Upper lobe of right lung (tissue), 1 donor: ENCODE data around the gene ACTR5. TPM values are rescaled to one million over a fixed set of nuclear protein-coding genes. Genes with fewer than 3 reads are reported as not detected.

Experiments used
- ATAC-seq: fragments of 200-7000 bp; cut with Tn5 transposase; one replicate; pipeline ENCODE4 v1.9.1; 2020; ENCODE audit warnings: mild to moderate bottlenecking, moderate library complexity
- DNase-seq: peaks from one replicate; pipeline ENCODE4 v3.0.0-alpha.2; 2020
- H3K27ac ChIP-seq: fragments of 200-600 bp; one replicate; pipeline ENCODE4 v1.8.0; 2022
- H3K27me3 ChIP-seq: fragments of 200-600 bp; one replicate; pipeline ENCODE4 v1.8.0; 2022; ENCODE audit warnings: mild to moderate bottlenecking
- H3K36me3 ChIP-seq: fragments of 200-600 bp; one replicate; pipeline ENCODE4 v1.8.0; 2022
- H3K4me1 ChIP-seq: fragments of 200-600 bp; one replicate; pipeline ENCODE4 v1.8.0; 2022
- H3K4me3 ChIP-seq: fragments of 200-600 bp; one replicate; pipeline ENCODE4 v1.8.0; 2022; ENCODE audit warnings: mild to moderate bottlenecking
- H3K9me3 ChIP-seq: fragments of 200-600 bp; one replicate; pipeline ENCODE4 v1.8.0; 2022
- intact Hi-C: fragments of 100-400 bp; cut with DNase I; formaldehyde crosslinking; loops from one replicate; pipeline ENCODE4 v1.11.0; 2022
- total RNA-seq: library from RNA; stranded (reverse); fragmentation: NEBNext Ultra II Directional; extraction: Animal tissue kit (Norgen Biotek cat#: 25700); gene quantifications from one replicate; pipeline ENCODE4 v1.2.1, GENCODE V29; 2021
- TF ChIP-seq, protein P1 (sequence below): fragments of 200-600 bp; IDR thresholded peaks from one replicate; pipeline ENCODE4 v1.8.0; 2022; ENCODE audit warnings: antibody characterized with exemption
- donor health status: DM: no; HTN: yes; CAD: no; lungs with severe emphysema.

Gene ACTR5
- total RNA-seq, 1 donor from 2014 or later = 7.0 TPM

DNA sequence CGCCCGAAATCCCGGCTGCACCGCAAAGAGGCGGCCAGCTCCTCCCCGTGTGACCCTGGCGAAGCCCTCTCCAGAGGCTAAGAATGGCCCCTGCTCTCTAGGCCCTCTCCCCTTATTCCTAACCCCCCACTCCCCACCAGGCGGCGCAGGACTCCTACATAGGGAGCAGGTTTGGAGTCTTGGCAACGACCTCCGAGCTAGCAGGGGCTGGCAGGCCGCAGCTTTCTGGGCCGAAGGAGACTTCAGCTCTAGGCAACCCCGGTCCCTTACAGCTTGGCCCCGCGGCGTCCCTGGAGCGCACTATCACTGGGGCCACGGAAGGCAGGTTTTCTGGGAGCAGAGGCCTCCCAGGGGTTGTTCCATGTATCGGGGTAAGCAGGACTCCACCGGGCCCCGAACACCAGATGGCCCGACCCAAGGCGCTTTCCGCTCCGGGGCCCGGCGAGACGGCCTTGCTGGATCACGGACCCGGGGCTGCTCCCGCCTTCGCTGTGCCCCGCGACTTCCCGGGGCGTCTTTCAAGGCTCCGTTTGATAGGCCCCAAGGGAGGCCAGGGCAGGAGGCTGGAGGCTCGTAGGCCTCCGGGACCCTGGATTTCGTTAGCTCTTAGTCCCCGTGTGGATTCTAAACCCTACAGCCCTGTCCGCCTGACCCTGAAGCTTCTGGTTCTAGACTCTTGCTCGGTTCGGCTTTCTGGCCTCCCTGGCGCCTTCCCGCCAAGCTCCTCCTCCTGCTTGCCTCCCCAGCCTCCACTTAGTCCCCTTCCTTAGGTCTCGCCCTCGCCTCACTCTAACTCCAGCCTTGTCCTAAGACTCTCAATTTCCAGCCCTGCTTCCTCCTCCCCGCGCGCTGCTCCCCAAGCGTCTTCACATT, 22.1 kb upstream of the ACTR5 start:
- no peaks in the 10 kb centered on the region for H3K36me3 ChIP-seq
- H3K27me3 ChIP-seq = peaks cover 99% of the 10 kb centered on the region
- no peak overlapping the region for H3K4me3 ChIP-seq
- intact Hi-C loops = no loop called here
- H3K27ac ChIP-seq = no peak overlapping the region
- peaks cover 8% of the 10 kb centered on the region for H3K4me1 ChIP-seq
- H3K9me3 ChIP-seq = no peaks in the 10 kb centered on the region
- TF ChIP-seq, protein P1, sequence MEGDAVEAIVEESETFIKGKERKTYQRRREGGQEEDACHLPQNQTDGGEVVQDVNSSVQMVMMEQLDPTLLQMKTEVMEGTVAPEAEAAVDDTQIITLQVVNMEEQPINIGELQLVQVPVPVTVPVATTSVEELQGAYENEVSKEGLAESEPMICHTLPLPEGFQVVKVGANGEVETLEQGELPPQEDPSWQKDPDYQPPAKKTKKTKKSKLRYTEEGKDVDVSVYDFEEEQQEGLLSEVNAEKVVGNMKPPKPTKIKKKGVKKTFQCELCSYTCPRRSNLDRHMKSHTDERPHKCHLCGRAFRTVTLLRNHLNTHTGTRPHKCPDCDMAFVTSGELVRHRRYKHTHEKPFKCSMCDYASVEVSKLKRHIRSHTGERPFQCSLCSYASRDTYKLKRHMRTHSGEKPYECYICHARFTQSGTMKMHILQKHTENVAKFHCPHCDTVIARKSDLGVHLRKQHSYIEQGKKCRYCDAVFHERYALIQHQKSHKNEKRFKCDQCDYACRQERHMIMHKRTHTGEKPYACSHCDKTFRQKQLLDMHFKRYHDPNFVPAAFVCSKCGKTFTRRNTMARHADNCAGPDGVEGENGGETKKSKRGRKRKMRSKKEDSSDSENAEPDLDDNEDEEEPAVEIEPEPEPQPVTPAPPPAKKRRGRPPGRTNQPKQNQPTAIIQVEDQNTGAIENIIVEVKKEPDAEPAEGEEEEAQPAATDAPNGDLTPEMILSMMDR = peak; percentile 9
- DNase-seq (no peak), ATAC-seq (no peak)

DNA sequence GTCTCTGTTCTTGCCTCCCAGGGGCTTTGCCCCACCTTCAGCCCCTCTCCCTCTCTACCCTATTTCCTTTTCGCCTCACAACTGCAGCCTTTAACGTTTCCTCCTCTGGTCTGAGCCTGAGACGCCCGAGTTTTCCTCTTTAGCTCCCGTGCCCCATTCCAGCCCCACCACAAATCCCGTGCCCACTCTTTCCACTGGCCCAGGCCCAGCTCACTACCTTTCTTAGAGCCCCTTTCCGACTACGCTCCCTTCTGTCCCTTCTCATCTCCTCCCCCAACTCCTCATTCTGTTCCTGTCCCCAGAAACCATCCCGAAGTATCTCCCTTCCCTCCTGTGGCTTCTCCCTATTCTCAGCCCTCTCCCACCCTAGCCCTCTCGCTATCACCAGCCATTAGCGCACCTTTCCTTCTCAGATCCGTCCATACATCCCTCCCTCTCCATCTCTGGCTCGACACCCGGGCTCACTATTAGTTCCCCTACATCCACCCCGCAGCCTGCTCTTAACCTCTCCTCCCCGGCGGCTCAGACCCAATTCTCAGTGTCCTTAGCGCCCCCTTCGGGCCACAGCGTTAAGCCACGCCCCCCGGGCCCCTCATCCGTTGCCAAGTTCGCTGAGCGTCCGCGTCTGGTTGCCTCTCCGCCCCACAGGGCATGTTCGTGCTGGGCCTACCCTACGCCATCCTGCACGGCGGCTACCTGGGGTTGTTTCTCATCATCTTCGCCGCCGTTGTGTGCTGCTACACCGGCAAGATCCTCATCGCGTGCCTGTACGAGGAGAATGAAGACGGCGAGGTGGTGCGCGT, 21.3 kb upstream of the ACTR5 start:
- ATAC-seq (no peak), DNase-seq (no peak)
- peaks cover 12% of the 10 kb centered on the region for H3K4me1 ChIP-seq
- no peaks in the 10 kb centered on the region for H3K36me3 ChIP-seq
- no peaks in the 10 kb centered on the region for H3K9me3 ChIP-seq
- TF ChIP-seq, protein P1 = no peak
- H3K27ac ChIP-seq = no peak overlapping the region
- peaks cover 100% of the 10 kb centered on the region for H3K27me3 ChIP-seq
- H3K4me3 ChIP-seq = no peak overlapping the region
- intact Hi-C loops = no loop called here

DNA sequence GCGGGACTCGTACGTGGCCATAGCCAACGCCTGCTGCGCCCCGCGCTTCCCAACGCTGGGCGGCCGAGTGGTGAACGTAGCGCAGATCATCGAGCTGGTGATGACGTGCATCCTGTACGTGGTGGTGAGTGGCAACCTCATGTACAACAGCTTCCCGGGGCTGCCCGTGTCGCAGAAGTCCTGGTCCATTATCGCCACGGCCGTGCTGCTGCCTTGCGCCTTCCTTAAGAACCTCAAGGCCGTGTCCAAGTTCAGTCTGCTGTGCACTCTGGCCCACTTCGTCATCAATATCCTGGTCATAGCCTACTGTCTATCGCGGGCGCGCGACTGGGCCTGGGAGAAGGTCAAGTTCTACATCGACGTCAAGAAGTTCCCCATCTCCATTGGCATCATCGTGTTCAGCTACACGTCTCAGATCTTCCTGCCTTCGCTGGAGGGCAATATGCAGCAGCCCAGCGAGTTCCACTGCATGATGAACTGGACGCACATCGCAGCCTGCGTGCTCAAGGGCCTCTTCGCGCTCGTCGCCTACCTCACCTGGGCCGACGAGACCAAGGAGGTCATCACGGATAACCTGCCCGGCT, 20.6 kb upstream of the ACTR5 start:
- no peaks in the 10 kb centered on the region for H3K36me3 ChIP-seq
- H3K4me1 ChIP-seq = peaks cover 12% of the 10 kb centered on the region
- peaks cover 100% of the 10 kb centered on the region for H3K27me3 ChIP-seq
- TF ChIP-seq, protein P1 = no peak
- intact Hi-C loops = no loop called here
- DNase-seq (no peak), ATAC-seq (no peak)
- H3K27ac ChIP-seq = no peak overlapping the region
- H3K9me3 ChIP-seq = no peaks in the 10 kb centered on the region
- no peak overlapping the region for H3K4me3 ChIP-seq

DNA sequence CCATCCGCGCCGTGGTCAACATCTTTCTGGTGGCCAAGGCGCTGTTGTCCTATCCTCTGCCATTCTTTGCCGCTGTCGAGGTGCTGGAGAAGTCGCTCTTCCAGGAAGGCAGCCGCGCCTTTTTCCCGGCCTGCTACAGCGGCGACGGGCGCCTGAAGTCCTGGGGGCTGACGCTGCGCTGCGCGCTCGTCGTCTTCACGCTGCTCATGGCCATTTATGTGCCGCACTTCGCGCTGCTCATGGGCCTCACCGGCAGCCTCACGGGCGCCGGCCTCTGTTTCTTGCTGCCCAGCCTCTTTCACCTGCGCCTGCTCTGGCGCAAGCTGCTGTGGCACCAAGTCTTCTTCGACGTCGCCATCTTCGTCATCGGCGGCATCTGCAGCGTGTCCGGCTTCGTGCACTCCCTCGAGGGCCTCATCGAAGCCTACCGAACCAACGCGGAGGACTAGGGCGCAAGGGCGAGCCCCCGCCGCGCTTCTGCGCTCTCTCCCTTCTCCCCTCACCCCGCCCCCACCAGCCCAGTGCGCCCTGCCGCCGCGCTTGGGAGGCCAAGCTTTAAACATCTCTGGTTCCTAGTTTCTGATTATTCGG, 20.0 kb upstream of the ACTR5 start:
- Histone ChIP-seq H3K4me1 (peaks cover 12% of the 10 kb centered on the region), H3K36me3 (no peaks in the 10 kb centered on the region), H3K9me3 (no peaks in the 10 kb centered on the region), H3K4me3 (no peak overlapping the region), H3K27ac (no peak overlapping the region), H3K27me3 (peaks cover 100% of the 10 kb centered on the region)
- intact Hi-C loops = no loop called here
- TF ChIP-seq, protein P1 = no peak
- DNase-seq (no peak), ATAC-seq (no peak)

DNA sequence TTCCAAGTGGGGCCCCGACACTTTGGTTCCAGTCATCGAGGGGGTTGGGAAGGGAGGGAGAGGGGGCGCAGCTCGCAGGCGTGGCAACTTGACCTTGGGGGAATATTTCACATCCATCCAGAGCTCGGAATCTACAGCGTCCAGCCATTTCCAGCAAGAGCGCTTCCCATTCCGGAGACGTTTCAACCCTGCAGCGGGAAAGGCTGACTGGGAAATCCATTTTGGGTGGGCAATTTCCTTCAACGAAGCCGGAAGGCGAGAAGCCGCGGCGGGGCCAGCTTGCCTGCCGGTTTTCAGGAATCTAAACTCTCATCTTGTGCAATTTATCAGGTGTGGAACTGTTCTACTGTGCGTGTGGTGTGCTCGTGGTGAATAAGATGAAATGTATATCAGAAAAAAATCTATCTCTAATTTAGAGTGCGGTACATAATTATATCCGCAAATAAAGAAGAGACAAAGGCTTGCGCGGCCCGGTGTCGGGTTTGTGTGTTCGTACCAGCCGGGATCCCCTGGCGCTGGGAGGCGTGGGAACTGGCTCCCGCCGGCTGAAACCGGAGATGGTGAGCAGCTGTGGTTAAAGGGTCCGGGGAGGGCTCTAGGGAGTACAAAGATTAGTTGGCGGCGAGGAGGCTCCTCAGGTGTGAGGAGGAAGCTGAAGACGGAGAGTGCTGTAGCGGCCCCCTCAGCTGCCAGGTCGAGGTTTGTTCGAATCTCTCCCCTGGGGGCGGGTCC, 19.2 kb upstream of the ACTR5 start:
- Histone ChIP-seq H3K27me3 (peaks cover 98% of the 10 kb centered on the region), H3K4me1 (peaks cover 12% of the 10 kb centered on the region), H3K27ac (no peak overlapping the region), H3K9me3 (no peaks in the 10 kb centered on the region), H3K36me3 (no peaks in the 10 kb centered on the region), H3K4me3 (no peak overlapping the region)
- ATAC-seq (no peak), DNase-seq (no peak)
- TF ChIP-seq, protein P1 = no peak
- intact Hi-C loops = no loop called here
